Neural progenitor cell (in vitro differentiated cells): ENCODE data around the gene AK5.

ENCODE experiments used
- CTCF ChIP-seq: fragments of 200-600 bp; sonication (generic); IDR thresholded peaks from 2 replicates; pipeline ENCODE4 v1.5.1; 2017; ENCODE audit warnings: antibody characterized with exemption, mild to moderate bottlenecking
- EZH2 ChIP-seq: fragments of 200-600 bp; sonication (generic); IDR thresholded peaks from 2 replicates; pipeline ENCODE4 v1.6.1; 2017; ENCODE audit warnings: antibody characterized with exemption, mild to moderate bottlenecking, moderate library complexity

DNA sequence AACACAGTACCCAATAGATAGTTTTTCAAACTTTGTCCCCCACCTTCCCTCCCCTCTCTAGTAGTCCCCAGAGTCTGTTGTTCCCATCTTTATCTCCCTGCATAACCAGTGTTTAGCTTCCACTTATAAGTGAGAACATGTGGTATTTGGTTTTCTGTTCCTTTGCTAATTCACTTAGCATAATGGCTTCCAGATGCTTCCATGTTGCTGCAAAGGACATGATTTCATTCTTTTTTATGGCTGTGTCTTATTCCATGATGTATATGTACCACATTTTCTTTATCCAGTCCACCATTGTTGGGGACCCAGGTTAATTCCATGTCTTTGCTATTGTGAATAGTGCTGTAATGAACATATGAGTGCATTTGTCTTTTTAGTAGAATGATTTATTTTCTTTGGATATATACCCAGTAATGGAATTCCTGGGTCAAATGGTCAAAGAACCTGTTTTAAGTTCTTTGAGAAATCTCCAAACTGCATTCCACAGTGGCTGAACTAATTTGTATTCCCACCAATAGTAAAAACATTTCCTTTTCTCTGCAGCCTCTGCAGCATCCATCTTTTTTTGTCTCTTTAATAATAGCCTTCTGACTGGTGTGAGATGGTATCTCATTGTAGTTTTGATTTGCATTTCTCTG lies 126.0 kb downstream of the AK5 start:
- no peak for TF ChIP-seq CTCF
- no peak for TF ChIP-seq EZH2
